GM20000 (cell line): ENCODE results near the gene ATP6V0A4.

Experiments used
- DNase-seq: peaks from one replicate; pipeline ENCODE4 v3.0.0; 2012; ENCODE audit warnings: low spot score
- CTCF ChIP-seq: IDR thresholded peaks from 2 replicates; pipeline ENCODE4 v1.5.1; 2012; ENCODE audit warnings: mild to moderate bottlenecking, control low read depth; ENCODE audit errors: extremely low read depth, missing control alignments

ATP6V0A4 gene

GRCh38 chr7:138750473-138750872 lies 47.5 kb downstream of the ATP6V0A4 start:
- TF ChIP-seq CTCF: no peak
- DNase-seq: no peak

- TF ChIP-seq CTCF: no peak
- no peak for DNase-seq
Measured at GRCh38 chr7:138749960-138750359, 48.0 kb downstream of the ATP6V0A4 start.

GRCh38 chr7:138748666-138749065 lies 49.3 kb downstream of the ATP6V0A4 start:
- no peak for TF ChIP-seq CTCF
- DNase-seq: no peak

- TF ChIP-seq CTCF: no peak
- DNase-seq: no peak
Measured at GRCh38 chr7:138746073-138746472, 51.9 kb downstream of the ATP6V0A4 start.

- no peak for TF ChIP-seq CTCF
- no peak for DNase-seq
Measured at GRCh38 chr7:138745189-138745588, 52.8 kb downstream of the ATP6V0A4 start.

- no peak for TF ChIP-seq CTCF
- DNase-seq: no peak
Measured at GRCh38 chr7:138741453-138741735, 56.6 kb downstream of the ATP6V0A4 start.

GRCh38 chr7:138739859-138740258 lies 58.1 kb downstream of the ATP6V0A4 start:
- no peak for DNase-seq
- TF ChIP-seq CTCF: no peak
